Loucy (cell line): ENCODE data around the gene GPRC6A.

ENCODE experiments used
- EZH2phosphoT487 ChIP-seq: fragments of 200-600 bp; IDR thresholded peaks from 2 replicates; pipeline ENCODE4 v1.6.1; 2018; ENCODE audit warnings: antibody characterized with exemption, mild to moderate bottlenecking, moderate library complexity, borderline replicate concordance
- TF ChIP-seq, protein P1 (sequence below): fragments of 200-600 bp; sonication (generic); conservative IDR thresholded peaks from 2 replicates; pipeline ENCODE4 v1.5.1; 2014; ENCODE audit warnings: mild to moderate bottlenecking, antibody characterized with exemption, low read length

DNA sequence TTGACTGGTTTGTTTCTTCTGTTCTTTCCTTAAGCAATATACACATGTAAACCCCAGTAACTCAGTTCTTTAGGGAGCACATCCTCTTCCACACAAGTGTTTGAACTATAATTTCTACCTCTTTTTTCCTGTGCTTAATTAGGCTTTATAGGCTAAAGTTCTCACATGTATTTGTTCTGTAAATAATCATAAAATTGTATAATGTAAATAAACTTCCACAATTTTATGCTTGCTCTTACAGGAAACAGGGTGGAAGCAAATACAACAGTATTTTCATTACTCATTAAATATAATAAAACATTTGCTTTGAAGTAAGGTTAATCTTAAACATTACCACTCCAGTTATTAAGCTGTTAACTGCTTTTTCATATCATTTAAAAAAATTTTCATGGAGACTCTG lies 26.9 kb downstream of the GPRC6A start:
- TF ChIP-seq, protein P1, sequence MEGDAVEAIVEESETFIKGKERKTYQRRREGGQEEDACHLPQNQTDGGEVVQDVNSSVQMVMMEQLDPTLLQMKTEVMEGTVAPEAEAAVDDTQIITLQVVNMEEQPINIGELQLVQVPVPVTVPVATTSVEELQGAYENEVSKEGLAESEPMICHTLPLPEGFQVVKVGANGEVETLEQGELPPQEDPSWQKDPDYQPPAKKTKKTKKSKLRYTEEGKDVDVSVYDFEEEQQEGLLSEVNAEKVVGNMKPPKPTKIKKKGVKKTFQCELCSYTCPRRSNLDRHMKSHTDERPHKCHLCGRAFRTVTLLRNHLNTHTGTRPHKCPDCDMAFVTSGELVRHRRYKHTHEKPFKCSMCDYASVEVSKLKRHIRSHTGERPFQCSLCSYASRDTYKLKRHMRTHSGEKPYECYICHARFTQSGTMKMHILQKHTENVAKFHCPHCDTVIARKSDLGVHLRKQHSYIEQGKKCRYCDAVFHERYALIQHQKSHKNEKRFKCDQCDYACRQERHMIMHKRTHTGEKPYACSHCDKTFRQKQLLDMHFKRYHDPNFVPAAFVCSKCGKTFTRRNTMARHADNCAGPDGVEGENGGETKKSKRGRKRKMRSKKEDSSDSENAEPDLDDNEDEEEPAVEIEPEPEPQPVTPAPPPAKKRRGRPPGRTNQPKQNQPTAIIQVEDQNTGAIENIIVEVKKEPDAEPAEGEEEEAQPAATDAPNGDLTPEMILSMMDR = no peak
- no peak for TF ChIP-seq EZH2phosphoT487
